ENCODE results near the gene CHST12.
"Not testable (repeated sequence)": the region's sequence is repeated elsewhere in the genome, so short reads cannot be mapped to it uniquely, and the experiment has no call there.

The CHST12 gene

DNA sequence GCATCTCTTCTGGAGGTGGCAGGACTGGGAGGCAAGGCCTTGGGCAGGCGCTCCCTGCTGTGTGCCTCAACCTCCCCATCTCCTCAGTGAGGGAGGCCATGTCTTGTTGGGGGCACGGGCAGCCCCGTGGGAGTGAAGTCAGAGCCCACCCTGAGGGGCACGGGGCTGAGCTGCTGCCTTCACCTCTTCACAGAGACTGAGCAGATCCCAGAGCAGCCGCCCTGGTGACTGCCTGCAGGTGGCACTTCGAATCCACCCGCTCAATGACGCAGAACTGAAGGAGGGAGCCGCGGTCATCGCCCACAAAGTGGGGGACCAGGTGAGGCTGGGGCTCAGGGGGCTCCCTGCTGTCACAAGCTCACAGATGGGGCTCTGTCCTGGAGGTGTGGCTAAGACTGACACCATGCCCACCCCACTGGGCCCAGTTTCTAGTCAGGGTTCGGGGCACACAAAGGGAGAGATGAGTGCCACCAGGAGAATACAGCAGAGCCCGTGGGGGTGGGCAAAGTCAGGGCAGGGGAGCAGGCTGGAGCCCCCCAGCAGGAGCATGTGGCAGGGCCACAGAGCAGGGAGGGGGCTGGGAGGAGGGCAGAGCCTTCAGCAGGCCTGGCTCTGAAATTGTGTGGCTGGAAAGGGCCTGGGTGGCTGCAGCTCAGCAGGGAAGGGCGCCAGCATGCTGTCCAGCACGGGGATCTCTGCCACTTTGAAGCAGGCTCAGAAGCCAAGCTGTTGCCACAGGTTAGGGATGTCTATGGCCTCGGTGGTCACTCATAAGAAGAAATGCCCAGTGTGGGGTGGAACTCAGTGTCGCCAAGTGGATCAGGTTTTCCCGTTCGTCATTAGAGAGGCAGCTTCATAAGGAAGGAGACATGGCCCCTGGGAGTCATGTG, 18.8 kb upstream of the CHST12 start:
- Histone ChIP-seq H3K9me3 (ENCODE audit: control insufficient read depth in 1 of 2, low read length in 2 of 2) (no peaks in the 10 kb centered on the region), H3K4me1 (ENCODE audit: control insufficient read depth in 1 of 2, insufficient read depth in 2 of 2, low read length in 2 of 2) (no peaks in the 10 kb centered on the region), H3K27me3 (ENCODE audit: control insufficient read depth in 1 of 2, insufficient read depth in 2 of 2, low read length in 2 of 2) (no peaks in the 10 kb centered on the region), H3K27ac (ENCODE audit: low read depth, low read length) (no peak overlapping the region), H3K36me3 (ENCODE audit: control insufficient read depth in 1 of 2, insufficient read depth in 2 of 2, low read length in 2 of 2) (peaks cover 12 to 29% of the 10 kb centered on the region in 2 donors), H3K9ac (ENCODE audit: low read depth in 1 of 2, low read length in 2 of 2) (no peak overlapping the region), H3K4me3 (ENCODE audit: low read depth in 1 of 2, low read length in 2 of 2) (no peak overlapping the region)

DNA sequence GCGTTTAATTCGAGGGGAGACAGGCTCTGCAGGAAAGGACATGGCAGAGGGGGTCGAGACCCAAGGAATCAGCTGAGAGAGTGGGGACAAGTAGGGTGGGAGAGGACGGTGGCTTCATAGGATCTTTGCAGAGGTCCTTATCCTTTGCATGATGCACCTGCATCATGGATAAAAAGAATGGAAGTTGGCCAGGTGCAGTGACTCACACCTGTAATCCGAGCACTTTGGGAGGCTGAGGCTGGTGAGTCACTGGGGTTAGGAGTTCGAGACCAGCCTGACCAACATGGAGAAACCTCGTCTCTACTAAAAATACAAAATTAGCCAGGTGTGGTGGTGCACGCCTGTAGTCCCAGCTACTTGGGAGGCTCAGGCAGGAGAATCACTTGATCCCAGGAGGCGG, 17.3 kb upstream of the CHST12 start:
- H3K9me3 ChIP-seq (ENCODE audit: control insufficient read depth in 1 of 2, low read length in 2 of 2); H3K27ac ChIP-seq (ENCODE audit: low read depth, low read length); H3K9ac ChIP-seq (ENCODE audit: low read depth in 1 of 2, low read length in 2 of 2); H3K27me3 ChIP-seq (ENCODE audit: control insufficient read depth in 1 of 2, insufficient read depth in 2 of 2, low read length in 2 of 2); H3K4me1 ChIP-seq (ENCODE audit: control insufficient read depth in 1 of 2, insufficient read depth in 2 of 2, low read length in 2 of 2); H3K4me3 ChIP-seq (ENCODE audit: low read depth in 1 of 2, low read length in 2 of 2): not testable (repeated sequence)
- H3K36me3 ChIP-seq (ENCODE audit: control insufficient read depth in 1 of 2, insufficient read depth in 2 of 2, low read length in 2 of 2) = peaks cover 0 to 14% of the 10 kb centered on the region in 2 donors

DNA sequence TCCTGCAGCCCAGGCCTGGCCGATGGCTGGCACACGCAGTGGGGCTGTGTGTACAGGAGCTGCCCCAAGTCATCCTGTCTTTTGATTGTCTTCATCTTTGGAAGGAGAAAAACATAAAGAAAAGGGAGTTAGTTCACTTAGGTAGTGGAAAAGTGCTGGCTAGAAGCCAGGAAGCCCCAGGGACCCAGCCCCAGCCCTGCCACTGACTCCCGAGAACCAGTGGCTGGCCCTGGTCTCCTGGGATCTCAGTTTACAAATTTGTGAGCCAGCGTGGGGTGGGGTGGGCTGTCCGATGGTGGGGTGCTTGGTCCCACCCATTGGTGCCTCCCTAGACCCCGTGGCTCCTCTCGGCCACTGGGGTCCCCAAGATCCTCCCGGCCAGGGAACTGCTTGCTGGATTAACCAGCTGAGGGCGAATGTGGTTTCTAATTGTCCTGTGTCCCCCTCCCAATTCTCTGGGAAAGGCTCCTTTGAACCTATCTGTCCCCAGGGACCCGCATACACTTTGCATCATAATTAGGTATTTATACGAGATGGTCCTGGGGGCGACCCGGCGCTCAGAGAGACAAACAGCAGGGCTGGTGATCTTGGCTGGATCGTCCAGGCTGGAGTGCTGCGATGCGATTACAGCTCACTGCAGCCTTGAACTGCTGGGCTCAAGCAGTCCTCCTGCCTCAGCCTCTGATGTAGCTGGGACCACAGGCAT, 16.3 kb upstream of the CHST12 start:
- Histone ChIP-seq H3K9ac (ENCODE audit: low read depth in 1 of 2, low read length in 2 of 2) (no peak overlapping the region), H3K27ac (ENCODE audit: low read depth, low read length) (no peak overlapping the region), H3K4me3 (ENCODE audit: low read depth in 1 of 2, low read length in 2 of 2) (no peak overlapping the region), H3K4me1 (ENCODE audit: control insufficient read depth in 1 of 2, insufficient read depth in 2 of 2, low read length in 2 of 2) (peaks cover 3 to 5% of the 10 kb centered on the region in 2 donors), H3K27me3 (ENCODE audit: control insufficient read depth in 1 of 2, insufficient read depth in 2 of 2, low read length in 2 of 2) (no peaks in the 10 kb centered on the region), H3K9me3 (ENCODE audit: control insufficient read depth in 1 of 2, low read length in 2 of 2) (no peaks in the 10 kb centered on the region), H3K36me3 (ENCODE audit: control insufficient read depth in 1 of 2, insufficient read depth in 2 of 2, low read length in 2 of 2) (peaks cover 0 to 4% of the 10 kb centered on the region in 2 donors)

GRCh38 chr7:2387897-2388636, 15.3 kb upstream of the CHST12 start:
- no peak overlapping the region for H3K9ac ChIP-seq (ENCODE audit: low read depth in 1 of 2, low read length in 2 of 2)
- no peak overlapping the region for H3K27ac ChIP-seq (ENCODE audit: low read depth, low read length)
- H3K36me3 ChIP-seq (ENCODE audit: control insufficient read depth in 1 of 2, insufficient read depth in 2 of 2, low read length in 2 of 2) = no peaks in the 10 kb centered on the region
- peaks cover 3 to 5% of the 10 kb centered on the region in 2 donors for H3K4me1 ChIP-seq (ENCODE audit: control insufficient read depth in 1 of 2, insufficient read depth in 2 of 2, low read length in 2 of 2)
- no peaks in the 10 kb centered on the region for H3K9me3 ChIP-seq (ENCODE audit: control insufficient read depth in 1 of 2, low read length in 2 of 2)
- H3K27me3 ChIP-seq (ENCODE audit: control insufficient read depth in 1 of 2, insufficient read depth in 2 of 2, low read length in 2 of 2) = no peaks in the 10 kb centered on the region
- H3K4me3 ChIP-seq (ENCODE audit: low read depth in 1 of 2, low read length in 2 of 2) = no peak overlapping the region

DNA sequence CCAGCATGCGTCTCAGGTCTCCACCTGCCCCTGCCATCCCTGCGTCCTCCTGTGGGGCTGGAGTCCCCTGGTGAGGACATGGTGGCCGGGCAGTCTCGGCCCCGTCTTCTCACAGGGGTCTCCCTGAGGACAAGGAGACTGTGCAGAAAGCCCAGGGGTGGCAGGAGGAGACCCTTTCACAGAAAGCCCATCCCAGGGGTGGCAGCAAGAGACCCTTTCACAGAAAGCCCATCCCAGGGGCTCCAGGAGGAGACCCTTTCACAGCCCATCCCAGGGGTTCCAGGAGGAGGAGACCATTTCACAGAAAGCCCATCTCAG, 14.8 kb upstream of the CHST12 start:
- Histone ChIP-seq H3K4me1 (ENCODE audit: control insufficient read depth in 1 of 2, insufficient read depth in 2 of 2, low read length in 2 of 2) (peaks cover 3 to 5% of the 10 kb centered on the region in 2 donors), H3K36me3 (ENCODE audit: control insufficient read depth in 1 of 2, insufficient read depth in 2 of 2, low read length in 2 of 2) (no peaks in the 10 kb centered on the region), H3K27me3 (ENCODE audit: control insufficient read depth in 1 of 2, insufficient read depth in 2 of 2, low read length in 2 of 2) (no peaks in the 10 kb centered on the region), H3K4me3 (ENCODE audit: low read depth in 1 of 2, low read length in 2 of 2) (no peak overlapping the region), H3K9ac (ENCODE audit: low read depth in 1 of 2, low read length in 2 of 2) (no peak overlapping the region), H3K27ac (ENCODE audit: low read depth, low read length) (no peak overlapping the region), H3K9me3 (ENCODE audit: control insufficient read depth in 1 of 2, low read length in 2 of 2) (no peaks in the 10 kb centered on the region)

DNA sequence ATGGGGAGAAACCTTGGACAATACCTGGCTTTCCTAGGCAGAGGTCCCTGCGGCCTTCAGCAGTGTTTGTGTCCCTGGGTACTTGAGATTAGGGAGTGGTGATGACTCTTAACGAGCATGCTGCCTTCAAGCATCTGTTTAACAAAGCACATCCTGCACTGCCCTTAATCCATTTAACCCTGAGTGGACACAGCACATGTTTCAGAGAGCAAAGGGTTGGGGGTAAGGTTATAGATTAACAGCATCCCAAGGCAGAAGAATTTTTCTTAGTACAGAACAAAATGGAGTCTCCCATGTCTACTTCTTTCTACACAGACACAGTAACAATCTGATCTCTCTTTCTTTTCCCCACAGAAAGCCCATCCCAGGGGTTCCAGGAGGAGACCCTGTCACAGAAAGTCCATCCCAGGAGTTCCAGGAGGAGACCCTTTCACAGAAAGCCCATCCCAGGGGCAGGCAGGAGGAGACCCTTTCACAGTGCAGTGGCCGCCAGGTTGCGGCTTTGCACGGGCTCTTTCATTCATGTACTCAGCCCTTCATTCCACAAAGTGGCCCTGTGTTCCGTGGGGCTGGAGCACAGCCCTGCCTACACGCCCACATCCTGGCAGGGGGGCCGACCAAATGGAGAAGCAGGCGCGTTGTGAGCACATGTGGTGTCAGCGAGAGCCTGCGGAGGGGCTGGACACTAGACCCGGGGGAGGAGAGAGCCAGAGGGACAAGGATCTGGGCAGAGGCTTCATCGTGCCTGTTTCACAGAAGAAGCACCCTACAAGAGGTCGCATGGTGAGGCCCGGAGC, 13.2 kb upstream of the CHST12 start:
- H3K36me3 ChIP-seq (ENCODE audit: control insufficient read depth in 1 of 2, insufficient read depth in 2 of 2, low read length in 2 of 2); H3K4me1 ChIP-seq (ENCODE audit: control insufficient read depth in 1 of 2, insufficient read depth in 2 of 2, low read length in 2 of 2); H3K27ac ChIP-seq (ENCODE audit: low read depth, low read length); H3K9me3 ChIP-seq (ENCODE audit: control insufficient read depth in 1 of 2, low read length in 2 of 2); H3K9ac ChIP-seq (ENCODE audit: low read depth in 1 of 2, low read length in 2 of 2); H3K27me3 ChIP-seq (ENCODE audit: control insufficient read depth in 1 of 2, insufficient read depth in 2 of 2, low read length in 2 of 2); H3K4me3 ChIP-seq (ENCODE audit: low read depth in 1 of 2, low read length in 2 of 2): not testable (repeated sequence)

DNA sequence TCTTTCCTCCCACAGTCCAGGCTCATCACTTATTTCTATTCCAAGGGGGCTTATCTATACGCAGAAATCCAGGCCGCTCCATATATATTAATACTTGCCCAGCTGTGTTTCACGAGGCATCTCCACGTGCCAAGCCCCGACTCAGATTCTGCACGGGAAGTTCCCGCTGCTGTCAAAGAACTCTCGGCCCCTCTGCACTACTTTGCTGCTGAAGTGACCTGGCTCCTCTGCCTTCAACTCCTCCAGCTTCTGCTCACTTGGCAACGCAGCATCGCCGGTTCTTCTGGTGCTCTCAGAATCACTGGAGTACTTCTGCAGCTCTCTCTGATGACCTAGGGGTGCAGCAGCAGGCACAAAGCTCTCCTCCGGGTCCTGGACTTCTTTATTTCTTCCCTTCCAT, 9.7 kb upstream of the CHST12 start:
- H3K36me3 ChIP-seq (ENCODE audit: control insufficient read depth in 1 of 2, insufficient read depth in 2 of 2, low read length in 2 of 2) = no peaks in the 10 kb centered on the region
- H3K9ac ChIP-seq (ENCODE audit: low read depth in 1 of 2, low read length in 2 of 2) = no peak overlapping the region
- peaks cover 3 to 5% of the 10 kb centered on the region in 2 donors for H3K4me1 ChIP-seq (ENCODE audit: control insufficient read depth in 1 of 2, insufficient read depth in 2 of 2, low read length in 2 of 2)
- no peaks in the 10 kb centered on the region for H3K27me3 ChIP-seq (ENCODE audit: control insufficient read depth in 1 of 2, insufficient read depth in 2 of 2, low read length in 2 of 2)
- H3K27ac ChIP-seq (ENCODE audit: low read depth, low read length) = no peak overlapping the region
- H3K4me3 ChIP-seq (ENCODE audit: low read depth in 1 of 2, low read length in 2 of 2) = no peak overlapping the region
- H3K9me3 ChIP-seq (ENCODE audit: control insufficient read depth in 1 of 2, low read length in 2 of 2) = no peaks in the 10 kb centered on the region

DNA sequence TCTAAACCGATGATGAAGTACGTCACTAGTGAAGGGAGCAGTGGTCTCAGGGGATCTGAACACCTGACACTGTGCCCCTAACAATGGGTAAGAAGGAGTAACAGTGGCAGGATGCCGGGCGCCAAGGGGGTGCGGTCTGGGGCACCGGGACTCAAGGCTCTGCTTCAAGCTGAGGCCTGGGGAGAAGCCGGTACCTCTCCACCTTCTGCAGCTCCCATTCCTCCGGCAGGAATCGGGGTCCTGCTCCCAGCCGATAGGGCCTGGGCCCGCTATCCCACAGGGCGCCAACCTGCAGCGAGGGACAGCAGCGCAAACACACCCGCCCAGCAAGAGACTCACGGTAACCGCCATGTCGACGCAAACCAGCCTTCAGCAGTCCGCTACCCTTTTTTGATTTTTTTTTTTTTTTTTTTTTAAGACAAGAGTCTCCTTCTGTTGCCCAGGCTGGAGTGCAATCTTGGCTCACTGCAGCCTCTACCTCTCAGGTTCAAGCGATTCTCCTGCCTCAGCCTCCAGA, 8.8 kb upstream of the CHST12 start:
- H3K27me3 ChIP-seq (ENCODE audit: control insufficient read depth in 1 of 2, insufficient read depth in 2 of 2, low read length in 2 of 2) = no peaks in the 10 kb centered on the region
- no peak overlapping the region for H3K9ac ChIP-seq (ENCODE audit: low read depth in 1 of 2, low read length in 2 of 2)
- H3K27ac ChIP-seq (ENCODE audit: low read depth, low read length) = no peak overlapping the region
- no peaks in the 10 kb centered on the region for H3K9me3 ChIP-seq (ENCODE audit: control insufficient read depth in 1 of 2, low read length in 2 of 2)
- H3K4me3 ChIP-seq (ENCODE audit: low read depth in 1 of 2, low read length in 2 of 2) = no peak overlapping the region
- H3K4me1 ChIP-seq (ENCODE audit: control insufficient read depth in 1 of 2, insufficient read depth in 2 of 2, low read length in 2 of 2) = peaks cover 7% of the 10 kb centered on the region in 2 donors
- no peaks in the 10 kb centered on the region for H3K36me3 ChIP-seq (ENCODE audit: control insufficient read depth in 1 of 2, insufficient read depth in 2 of 2, low read length in 2 of 2)

GRCh38 chr7:2398506-2398905, 4.9 kb upstream of the CHST12 start:
- no peak overlapping the region for H3K9ac ChIP-seq (ENCODE audit: low read depth in 1 of 2, low read length in 2 of 2)
- no peaks in the 10 kb centered on the region for H3K9me3 ChIP-seq (ENCODE audit: control insufficient read depth in 1 of 2, low read length in 2 of 2)
- H3K27me3 ChIP-seq (ENCODE audit: control insufficient read depth in 1 of 2, insufficient read depth in 2 of 2, low read length in 2 of 2) = no peaks in the 10 kb centered on the region
- H3K36me3 ChIP-seq (ENCODE audit: control insufficient read depth in 1 of 2, insufficient read depth in 2 of 2, low read length in 2 of 2) = no peaks in the 10 kb centered on the region
- H3K27ac ChIP-seq (ENCODE audit: low read depth, low read length) = no peak overlapping the region
- H3K4me3 ChIP-seq (ENCODE audit: low read depth in 1 of 2, low read length in 2 of 2) = no peak overlapping the region
- H3K4me1 ChIP-seq (ENCODE audit: control insufficient read depth in 1 of 2, insufficient read depth in 2 of 2, low read length in 2 of 2) = peaks cover 10 to 16% of the 10 kb centered on the region in 2 donors

Measured in duodenal mucosa (tissue), 2 donors.